Raji (cell line): Measurements from ENCODE around the gene SRRM3.

Source experiments
- POLR2A ChIP-seq: IDR thresholded peaks from 2 replicates; pipeline ENCODE4 v1.6.1; 2011; ENCODE audit warnings: low read depth, low read length, control low read depth; ENCODE audit not compliant: insufficient read depth

The SRRM3 gene

DNA sequence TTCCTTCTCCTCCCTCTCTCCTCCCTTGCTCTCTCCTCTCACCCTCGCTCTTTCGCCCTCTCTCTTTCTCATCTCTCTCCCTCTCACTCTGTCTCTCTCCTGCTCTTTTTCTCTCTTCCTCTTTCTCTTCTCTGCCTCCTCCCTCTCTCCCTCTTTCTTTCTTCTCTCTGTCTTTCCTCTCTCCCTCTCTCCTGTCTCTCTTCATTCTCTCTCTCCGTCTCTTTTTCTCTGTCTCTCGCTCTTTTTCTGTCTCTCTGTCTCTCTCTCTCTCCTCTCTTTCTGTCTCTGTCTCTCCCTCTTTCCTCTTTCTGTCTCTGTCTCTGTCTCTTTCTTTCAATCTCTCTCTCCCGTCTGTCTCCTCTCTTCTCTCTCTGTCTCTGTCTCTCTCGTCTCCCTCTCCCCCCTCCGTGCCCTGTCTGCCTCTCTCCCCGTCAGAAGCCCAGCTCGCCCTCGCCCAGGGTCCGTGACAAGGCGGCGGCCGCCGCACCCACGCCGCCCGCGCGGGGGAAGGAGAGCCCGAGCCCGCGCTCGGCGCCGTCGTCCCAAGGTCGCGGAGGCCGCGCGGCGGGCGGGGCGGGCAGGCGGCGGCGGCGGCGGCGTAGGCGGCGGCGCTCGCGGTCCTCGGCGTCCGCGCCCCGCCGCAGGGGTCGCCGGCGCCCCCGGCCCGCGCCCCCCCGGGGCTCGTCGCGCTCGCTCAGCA is 79.5 kb downstream of the SRRM3 start:
- no peak for TF ChIP-seq POLR2A

DNA sequence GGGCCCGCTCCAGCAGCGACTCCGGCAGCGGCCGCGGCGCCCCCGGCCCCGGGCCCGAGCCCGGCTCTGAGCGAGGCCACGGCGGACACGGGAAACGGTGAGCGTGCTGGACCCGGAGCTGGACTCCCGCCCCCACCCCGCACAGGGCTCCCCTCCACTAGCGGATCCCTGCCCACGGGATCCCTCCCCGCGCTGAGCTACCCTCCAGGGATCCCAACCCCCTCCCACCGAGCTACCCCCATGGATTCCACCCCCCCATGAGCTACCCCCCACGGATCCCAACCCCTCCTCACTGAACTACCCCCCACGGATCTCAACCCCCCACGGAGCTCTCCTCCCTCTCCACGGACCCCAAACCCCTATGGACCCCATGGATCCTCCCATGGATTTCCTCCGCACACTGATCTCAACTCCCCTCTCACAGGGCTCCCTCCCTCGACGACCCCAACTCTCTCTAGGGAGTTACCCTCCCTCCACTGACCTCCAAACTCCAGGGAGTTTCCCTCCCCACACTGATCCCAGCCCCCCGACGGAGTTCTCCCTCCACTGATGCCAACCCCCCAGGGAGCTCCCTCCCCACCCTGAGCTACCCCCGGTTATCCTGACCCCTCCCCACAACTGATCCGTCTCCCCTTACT is 80.1 kb downstream of the SRRM3 start:
- no peak for TF ChIP-seq POLR2A

DNA sequence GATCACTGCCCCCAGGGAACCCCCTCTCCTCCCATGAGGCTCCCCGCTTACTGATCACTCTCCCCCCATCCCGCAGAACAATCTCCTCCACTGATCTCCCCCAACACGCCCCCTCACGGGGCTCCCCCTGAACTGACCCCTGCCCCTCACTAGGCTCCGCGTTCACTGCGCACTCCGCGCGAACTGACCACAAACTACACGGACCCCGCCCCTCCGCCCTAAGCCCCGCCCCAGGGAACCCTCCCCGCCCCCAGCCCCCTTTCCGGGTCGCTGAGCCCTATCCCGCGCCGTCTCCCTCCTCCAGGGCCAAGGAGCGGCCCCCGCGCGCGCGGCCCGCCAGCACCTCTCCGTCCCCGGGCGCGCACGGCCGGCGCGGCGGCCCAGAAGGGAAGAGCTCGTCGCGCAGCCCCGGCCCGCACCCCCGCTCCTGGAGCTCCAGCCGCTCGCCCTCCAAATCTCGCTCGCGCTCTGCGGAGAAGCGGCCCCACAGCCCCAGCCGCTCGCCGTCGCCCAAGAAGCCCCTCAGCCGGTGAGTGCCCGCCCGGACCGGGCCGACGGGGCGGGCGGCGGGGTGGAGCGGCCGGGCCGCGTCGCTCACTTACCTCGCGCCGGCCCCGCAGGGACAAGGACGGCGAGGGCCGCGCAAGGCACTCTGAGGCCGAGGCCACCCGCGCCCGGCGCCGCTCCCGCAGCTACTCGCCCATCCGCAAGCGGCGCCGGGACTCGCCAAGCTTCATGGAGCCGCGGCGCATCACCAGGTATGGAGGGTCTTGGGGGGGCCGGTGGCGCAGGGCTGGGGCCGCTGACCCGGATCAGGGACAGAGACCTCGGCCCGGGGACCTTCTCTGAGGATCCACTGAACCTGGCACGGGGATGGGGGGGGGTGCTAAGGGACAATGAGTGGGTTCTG is 80.9 kb downstream of the SRRM3 start:
- no peak for TF ChIP-seq POLR2A

DNA sequence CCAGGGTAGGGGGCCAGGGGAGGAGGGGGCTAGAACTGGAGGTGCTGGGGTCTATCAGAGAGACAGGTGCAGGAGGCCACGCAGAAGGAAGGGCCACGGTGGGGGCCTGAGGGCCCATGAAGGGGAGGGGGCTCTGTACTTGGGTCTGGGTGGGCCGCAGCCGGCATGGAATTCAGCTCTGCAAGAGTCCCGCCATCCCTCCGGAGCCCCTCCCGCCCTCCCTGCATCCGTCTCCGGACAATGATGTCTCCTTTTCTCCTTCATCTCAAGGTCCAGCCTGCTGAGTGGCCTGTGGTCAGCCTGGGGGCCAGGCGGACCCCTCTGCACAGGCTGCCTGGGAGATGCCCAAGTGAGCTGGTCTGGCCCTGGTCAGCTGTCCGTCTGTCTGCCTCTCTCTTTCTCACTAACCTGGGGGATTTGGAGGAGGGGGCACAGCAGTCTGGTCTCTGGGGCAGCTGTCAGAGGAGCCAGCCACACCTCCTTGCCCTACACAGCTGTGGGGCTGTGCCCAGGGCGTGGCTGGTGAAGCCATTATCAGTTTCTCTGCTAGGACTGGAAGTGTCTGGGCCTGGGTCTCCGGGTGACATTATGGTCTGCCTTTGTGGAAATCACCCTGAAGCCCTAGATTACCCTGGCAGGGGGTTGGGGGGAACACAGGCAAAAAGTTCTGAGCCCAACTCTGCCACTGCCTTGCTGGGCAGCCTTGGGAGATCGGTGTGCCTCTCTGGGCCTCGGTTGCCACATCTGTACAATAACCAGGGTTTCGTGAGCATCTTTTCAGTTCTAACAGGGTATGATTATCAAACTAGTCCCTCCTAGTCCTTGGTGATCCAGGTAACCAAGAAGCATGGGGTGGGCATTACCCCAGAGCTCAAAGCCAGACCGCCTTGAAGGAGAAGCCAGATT is 81.8 kb downstream of the SRRM3 start:
- TF ChIP-seq POLR2A = no peak

DNA sequence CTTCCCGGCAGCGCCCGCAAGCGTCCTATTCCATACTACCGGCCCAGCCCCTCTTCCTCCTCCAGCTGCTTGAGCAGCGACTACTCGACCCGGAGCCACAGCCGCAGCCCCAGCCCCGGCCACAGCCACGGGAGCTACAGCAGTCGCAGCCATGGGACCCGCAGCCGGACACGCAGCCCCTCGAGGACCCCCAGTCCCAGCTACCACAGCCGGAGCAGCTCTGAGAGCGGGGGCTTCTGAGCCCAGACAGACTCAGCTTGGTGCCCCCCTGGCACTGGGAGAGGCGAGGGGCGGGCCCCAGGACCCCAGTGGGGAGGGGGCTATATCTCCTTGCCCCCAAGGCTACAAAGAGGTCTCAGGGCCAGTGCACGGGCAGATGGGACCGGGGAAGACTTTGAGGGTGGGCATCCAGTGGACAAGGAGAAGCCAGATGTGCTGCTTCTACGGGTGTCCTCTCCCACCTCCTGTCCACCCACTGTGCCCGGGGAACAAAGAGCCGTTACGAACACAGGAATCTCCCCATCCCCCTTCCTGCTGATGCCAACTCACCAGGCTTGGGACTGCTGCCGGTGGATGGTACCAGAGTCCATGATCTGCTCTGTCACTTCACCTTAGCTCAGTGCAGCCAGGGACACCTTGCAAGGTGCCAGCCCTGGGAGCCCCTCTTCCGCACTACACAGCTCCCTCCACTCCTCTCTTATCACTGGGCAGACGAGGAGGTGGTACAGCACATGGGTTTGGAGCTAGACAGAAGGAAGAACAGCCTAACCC is 84.1 kb downstream of the SRRM3 start:
- no peak for TF ChIP-seq POLR2A

DNA sequence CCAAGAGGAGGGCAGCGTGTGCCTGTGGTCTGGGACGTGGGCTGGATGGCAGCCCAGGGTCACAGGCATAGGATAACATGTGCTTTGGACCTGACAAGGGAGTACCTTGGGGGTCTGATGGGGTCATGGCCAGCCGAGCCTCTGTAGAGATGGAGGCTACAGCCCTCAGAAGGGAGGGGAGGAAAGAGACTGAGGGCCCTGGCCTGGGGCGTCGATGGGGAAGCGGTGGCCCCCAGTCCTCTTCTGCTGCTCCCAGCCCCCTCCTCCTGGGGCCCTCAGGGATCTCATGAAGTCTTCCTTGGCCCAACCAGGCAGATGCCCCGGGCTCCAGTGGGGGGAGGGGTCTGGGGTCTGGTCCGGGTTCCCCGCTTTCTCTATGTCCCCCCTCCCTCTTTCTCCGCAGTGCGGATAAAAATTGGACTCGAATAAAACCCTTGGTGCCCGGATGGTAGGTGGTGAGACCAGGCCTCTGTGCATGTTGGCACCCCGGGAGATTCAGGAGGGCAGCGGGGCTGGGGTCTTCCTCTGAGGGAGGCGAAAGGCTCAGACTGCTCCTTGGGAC is 85.2 kb downstream of the SRRM3 start:
- TF ChIP-seq POLR2A = no peak

DNA sequence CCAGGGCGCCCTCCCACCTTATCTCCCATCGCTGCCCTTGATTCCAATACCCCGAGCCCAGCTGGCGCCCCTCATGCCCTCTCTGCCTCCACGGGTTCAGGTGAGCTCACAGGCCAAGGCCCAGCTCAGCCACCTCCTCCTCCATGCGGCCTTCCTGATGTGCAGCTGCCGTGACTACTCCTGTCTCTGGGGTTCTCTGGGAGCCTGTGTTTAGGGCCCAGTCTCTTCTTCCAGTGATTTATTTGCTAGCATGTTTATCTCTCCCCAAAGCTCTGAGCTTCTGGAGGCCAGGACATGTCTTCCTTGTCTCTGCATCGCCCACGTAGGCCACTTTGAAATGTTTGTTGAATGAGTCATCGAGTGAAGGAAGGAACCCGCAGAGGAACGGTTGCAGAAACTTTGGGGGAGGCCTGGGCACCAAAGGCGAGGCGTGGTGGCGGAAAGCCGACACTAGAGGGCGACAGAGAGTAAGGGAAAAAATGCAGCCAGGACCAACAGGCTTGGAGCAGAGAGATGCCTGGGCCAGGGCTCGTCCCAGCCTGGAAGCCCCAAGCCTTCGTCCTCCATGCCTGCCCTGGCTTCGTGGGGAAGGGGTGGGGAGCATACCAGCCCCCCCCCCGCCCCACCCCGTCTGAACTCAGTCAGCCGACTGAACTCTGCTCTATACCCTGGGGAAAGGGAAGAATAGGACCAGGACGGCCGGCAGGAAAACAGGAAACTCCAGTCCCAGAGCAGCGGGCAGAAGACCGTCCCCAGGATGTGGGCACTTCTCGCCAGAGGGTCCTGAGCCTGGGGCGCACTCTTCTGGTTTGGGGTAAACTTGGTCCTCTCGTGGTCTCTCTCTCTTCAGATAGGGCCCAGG is 89.9 kb downstream of the SRRM3 start:
- TF ChIP-seq POLR2A = no peak

DNA sequence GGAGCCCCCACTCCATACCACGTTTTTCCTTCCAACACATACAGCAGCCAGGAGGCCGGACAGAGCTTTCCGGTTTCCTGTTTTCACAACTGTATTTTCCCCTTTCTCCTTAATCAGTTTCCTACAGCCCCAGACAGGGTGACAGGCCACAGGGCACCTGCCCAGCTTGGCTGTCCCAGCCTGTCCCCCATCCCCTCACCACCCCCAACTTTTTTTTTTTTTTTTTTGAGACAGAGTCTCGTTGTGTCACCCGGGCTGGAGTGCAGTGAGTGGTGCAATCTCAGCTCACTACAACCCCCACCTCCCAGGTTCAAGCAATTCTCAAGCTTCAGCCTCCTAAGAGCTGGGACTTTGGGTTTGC is 90.5 kb downstream of the SRRM3 start:
- TF ChIP-seq POLR2A = no peak

DNA sequence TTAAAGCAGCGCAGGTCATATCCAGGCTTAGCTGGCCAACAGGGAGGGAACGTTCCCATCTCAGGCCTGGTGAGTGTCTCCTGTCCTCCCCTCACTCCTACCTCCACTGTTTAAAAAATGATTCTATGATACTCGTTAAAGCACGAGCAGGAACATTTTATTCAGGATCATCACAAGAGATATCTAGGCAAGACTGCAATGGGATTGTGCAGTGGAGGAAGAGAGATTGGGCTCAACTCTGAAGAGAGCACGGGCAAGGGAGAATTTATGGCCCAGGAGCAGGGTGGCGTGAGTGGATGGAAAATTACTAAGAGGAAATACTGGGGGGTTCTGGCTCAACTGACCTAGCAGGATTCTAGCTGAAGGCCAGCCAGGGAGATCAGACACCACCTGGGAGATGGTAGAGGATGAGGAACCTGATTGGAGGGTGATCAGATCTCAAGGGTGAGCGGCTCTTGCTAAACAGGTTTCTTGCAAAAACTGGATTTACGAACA is 91.8 kb downstream of the SRRM3 start:
- TF ChIP-seq POLR2A = no peak

DNA sequence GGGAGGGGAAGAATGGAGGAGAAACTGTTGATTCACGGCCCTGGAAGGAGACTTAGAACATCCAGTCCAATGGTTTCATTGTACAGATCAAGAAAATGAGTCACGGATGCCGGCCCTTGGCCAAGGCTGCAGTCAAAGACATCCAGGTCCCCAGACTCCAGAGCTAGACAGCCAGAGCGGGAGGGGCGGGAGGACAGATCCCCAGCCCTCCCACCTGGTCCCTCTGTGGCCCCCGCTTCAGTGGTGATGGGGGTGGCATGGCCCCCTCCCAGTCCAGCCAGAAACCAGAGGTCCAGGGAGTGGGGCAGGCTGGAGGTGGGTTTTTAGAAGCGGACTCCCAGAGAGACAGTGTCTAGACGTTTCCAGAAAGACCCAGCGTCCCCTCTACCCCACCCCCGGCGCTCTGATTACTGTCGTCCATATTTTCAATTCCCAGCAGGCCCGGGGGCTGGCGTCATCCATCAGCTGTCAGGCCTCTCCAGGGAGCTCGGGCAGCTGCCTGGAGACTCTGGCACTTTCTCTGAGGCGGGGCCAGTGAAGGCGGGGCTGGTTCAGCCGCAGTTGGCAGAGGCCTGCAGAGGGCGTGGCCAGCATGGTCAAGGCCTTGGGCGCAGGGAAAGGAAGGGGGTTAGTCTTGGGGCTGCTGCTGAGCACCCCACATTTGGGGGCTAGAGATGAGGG is 92.8 kb downstream of the SRRM3 start:
- TF ChIP-seq POLR2A = no peak

DNA sequence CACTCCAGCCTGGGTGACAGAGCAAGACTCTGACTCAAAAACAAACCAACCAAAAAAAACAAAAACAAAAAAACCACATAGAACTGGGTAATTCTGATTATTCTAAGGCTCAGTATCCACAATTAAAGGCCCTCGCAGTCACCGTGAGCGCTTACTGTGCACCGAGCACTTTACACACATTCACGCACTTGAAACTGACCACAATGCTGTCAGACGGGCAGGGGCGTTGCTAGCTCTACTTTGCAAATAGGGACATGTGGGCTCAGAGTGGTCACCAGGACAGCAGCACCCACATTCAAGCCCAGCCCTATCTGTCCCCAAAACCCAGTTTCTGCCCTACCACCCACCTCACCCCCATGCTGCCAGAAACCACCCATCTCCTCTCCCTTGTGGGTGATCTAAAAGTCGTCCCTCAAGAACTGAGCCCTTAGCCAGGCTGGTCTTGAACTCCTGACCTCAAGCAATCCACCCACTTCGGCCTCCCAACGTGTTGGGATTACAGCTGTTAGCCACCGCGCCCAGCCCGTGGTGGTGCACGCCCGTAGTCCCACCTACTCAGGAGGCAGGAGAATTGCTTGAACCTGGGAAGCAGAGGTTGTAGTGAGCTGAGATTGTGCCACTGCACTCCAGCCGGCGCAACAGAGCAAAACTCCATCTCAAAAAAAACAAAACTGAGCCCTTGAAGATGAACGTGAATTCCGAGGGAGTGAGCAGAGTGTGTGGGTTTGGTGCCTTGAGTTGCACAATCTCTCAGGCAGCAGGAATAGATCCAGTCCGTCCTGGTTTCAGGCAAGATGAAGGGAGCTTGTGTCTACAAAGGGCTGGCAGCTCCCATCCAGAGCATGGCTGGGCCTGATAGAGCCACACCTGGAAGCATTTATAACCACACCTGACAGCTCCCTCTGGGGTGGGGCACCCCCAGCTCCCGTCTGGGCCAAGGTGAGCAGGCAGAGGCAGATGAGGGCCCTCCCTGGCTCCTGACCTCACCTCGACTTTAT is 95.3 kb downstream of the SRRM3 start:
- TF ChIP-seq POLR2A = no peak

DNA sequence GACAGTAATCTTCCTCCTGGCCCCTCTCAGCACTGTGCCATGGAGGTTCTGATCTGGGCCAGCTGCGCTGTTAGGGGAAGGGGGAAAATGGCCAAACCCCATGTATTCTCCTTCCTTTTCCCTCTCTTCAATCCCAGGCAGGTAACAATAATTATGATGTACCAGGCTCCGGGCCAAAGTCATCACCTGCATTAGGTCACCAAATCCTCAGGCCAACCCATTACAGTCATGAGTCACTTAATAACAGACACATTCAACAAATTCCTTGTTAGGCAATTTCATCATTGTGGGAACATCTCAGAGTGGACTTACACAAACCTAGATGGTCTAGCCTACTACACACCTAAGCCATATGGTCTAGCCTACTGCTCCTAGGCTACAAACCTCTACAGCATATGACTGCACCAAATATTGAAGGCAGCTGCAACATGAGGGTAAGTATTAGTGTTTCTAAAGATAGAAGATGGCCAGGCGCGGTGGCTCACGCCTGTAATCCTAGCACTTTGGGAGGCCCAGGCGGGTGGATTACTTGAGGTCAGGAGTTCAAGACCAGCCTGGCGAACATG is 98.6 kb downstream of the SRRM3 start:
- no peak for TF ChIP-seq POLR2A
